ENCODE data around the gene GNG5. TPM values are rescaled to one million over a fixed set of nuclear protein-coding genes. Genes with fewer than 3 reads are reported as not detected.

Gene GNG5
- total and polyA plus RNA-seq, 12 donors = 34.0 to 172 (median 73.1) TPM

- H3K9me3 ChIP-seq (replicated peaks in 1 of 3) = no peaks in the 10 kb centered on the region
- H3K27ac ChIP-seq = no peak overlapping the region
- no peaks in the 10 kb centered on the region for H3K36me3 ChIP-seq (replicated peaks in 1 of 2)
- H3K27me3 ChIP-seq = peaks cover 33% of the 10 kb centered on the region
- TF ChIP-seq CTCF (IDR thresholded peaks at IDR 0.05) (no peak), POLR2A (IDR thresholded peaks at IDR 0.05) (no peak)
- H3K4me3 ChIP-seq = no peak overlapping the region
- no peak for DNase-seq
- H3K4me1 ChIP-seq (replicated peaks in 1 of 2) = peaks cover 10 to 20% of the 10 kb centered on the region in 2 donors
- intact Hi-C loops (cut with DNase I) = no loop called here
- WGBS, 4 donors = 50 to 65% (median 55%) methylated on average over 1 of the region's 1 CpG
These were observed 30.2 kb downstream of the GNG5 start for GRCh38 chr1:84476225-84476624.

- H3K27me3 ChIP-seq = peaks cover 10% of the 10 kb centered on the region
- TF ChIP-seq CTCF (IDR thresholded peaks at IDR 0.05) (no peak), POLR2A (IDR thresholded peaks at IDR 0.05) (no peak)
- no peaks in the 10 kb centered on the region for H3K9me3 ChIP-seq (replicated peaks in 1 of 3)
- DNase-seq = no peak
- intact Hi-C loops (cut with DNase I) = no loop called here
- no peak overlapping the region for H3K4me3 ChIP-seq
- no peak overlapping the region for H3K27ac ChIP-seq
- H3K36me3 ChIP-seq (replicated peaks in 1 of 2) = no peaks in the 10 kb centered on the region
- no peaks in the 10 kb centered on the region for H3K4me1 ChIP-seq (replicated peaks in 1 of 2)
These were observed 39.1 kb downstream of the GNG5 start for GRCh38 chr1:84467298-84467697.

GRCh38 chr1:84462118-84462517 lies 44.3 kb downstream of the GNG5 start:
- Histone ChIP-seq H3K27ac (no peak overlapping the region), H3K27me3 (no peaks in the 10 kb centered on the region), H3K4me1 (replicated peaks in 1 of 2) (no peaks in the 10 kb centered on the region), H3K9me3 (replicated peaks in 1 of 3) (no peaks in the 10 kb centered on the region), H3K4me3 (no peak overlapping the region), H3K36me3 (replicated peaks in 1 of 2) (no peaks in the 10 kb centered on the region)
- no peak for DNase-seq
- 63 to 89% (median 76%) methylated on average over 1 of the region's 1 CpG for WGBS, 4 donors
- no peak for TF ChIP-seq POLR2A (IDR thresholded peaks at IDR 0.05)
- no peak for TF ChIP-seq CTCF (IDR thresholded peaks at IDR 0.05)
- intact Hi-C loops (cut with DNase I) = no loop called here

GRCh38 chr1:84452436-84452835 lies 53.9 kb downstream of the GNG5 start:
- no peaks in the 10 kb centered on the region for H3K4me1 ChIP-seq (replicated peaks in 1 of 2)
- no peak overlapping the region for H3K27ac ChIP-seq
- no peaks in the 10 kb centered on the region for H3K27me3 ChIP-seq
- TF ChIP-seq POLR2A (IDR thresholded peaks at IDR 0.05) (no peak), CTCF (IDR thresholded peaks at IDR 0.05) (no peak)
- no peaks in the 10 kb centered on the region for H3K36me3 ChIP-seq (replicated peaks in 1 of 2)
- H3K9me3 ChIP-seq (replicated peaks in 1 of 3) = no peaks in the 10 kb centered on the region
- no peak for DNase-seq
- intact Hi-C loops (cut with DNase I) = loop anchor here in 1 of 2 donors (10.0 kb wide), 1 partner anchor 292 kb away; no protein-coding TSS in a partner anchor
- whole genome bisulfite sequencing, 4 donors = 50 to 75% (median 57%) methylated on average over 2 to 3 of the region's 3 CpGs
- H3K4me3 ChIP-seq = no peak overlapping the region

Data from adrenal gland (tissue), 12 donors.